ENCODE data around the gene BCCIP.

DNA sequence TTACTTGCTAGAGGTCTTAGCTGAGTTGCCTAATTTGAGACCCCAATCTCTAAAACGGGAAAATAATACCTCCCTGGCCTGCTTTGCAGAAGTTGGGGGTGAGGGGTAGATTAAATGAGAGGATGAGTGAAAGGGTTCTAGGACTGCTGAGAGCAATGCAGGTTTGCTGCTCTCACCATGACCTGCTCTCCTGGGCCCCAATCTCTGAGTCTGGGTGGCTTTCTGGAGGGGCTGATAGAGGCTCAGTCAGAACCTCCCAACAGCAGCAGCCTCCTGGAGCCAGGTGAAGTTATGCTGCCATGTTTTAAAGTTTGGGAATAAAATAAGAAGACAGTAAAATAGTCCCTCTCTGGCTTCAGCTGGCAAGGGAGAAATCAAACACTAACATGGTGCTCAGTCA, 7.6 kb upstream of the BCCIP start:
- TF ChIP-seq, protein P1, sequence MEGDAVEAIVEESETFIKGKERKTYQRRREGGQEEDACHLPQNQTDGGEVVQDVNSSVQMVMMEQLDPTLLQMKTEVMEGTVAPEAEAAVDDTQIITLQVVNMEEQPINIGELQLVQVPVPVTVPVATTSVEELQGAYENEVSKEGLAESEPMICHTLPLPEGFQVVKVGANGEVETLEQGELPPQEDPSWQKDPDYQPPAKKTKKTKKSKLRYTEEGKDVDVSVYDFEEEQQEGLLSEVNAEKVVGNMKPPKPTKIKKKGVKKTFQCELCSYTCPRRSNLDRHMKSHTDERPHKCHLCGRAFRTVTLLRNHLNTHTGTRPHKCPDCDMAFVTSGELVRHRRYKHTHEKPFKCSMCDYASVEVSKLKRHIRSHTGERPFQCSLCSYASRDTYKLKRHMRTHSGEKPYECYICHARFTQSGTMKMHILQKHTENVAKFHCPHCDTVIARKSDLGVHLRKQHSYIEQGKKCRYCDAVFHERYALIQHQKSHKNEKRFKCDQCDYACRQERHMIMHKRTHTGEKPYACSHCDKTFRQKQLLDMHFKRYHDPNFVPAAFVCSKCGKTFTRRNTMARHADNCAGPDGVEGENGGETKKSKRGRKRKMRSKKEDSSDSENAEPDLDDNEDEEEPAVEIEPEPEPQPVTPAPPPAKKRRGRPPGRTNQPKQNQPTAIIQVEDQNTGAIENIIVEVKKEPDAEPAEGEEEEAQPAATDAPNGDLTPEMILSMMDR (optimal IDR thresholded peaks at IDR 0.05 in 1 of 3, IDR thresholded peaks at IDR 0.05 in 1 of 3, conservative IDR thresholded peaks at IDR 0.05 in 1 of 3; ENCODE audit: extremely low read depth in 1 of 3, insufficient read depth in 2 of 3, low read length in 3 of 3): no peak
- TF ChIP-seq EZH2 (IDR thresholded peaks at IDR 0.05; ENCODE audit: low read length): no peak
